NCI-H1092 treated with DMSO at 0.1 percent for 48 hours (cell line): ENCODE results near the gene PSMB5.

Experiments used
- DNase-seq: peaks from one replicate; lab custom pipeline; 2025; lab: John Stamatoyannopoulos, UW

PSMB5 gene

GRCh38 chr14:23058654-23059504 is 24.2 kb upstream of the PSMB5 start:
- no peak for DNase-seq

- no peak for DNase-seq
Observed at GRCh38 chr14:23057757-23058653, 23.3 kb upstream of the PSMB5 start.

GRCh38 chr14:23056956-23057756 is 22.5 kb upstream of the PSMB5 start, which contains the start of gene CDH24:
TSS of gene CDH24 (minus strand) at chr14:23057520. CDS start at chr14:23055733, 1,787 bp downstream.
- DNase-seq, result no peak

- DNase-seq, result no peak
Observed at GRCh38 chr14:23056145-23056955, 21.6 kb upstream of the PSMB5 start.

- DNase-seq, result no peak
Observed at GRCh38 chr14:23055621-23056144, 21.0 kb upstream of the PSMB5 start.

GRCh38 chr14:23055147-23055550 is 20.4 kb upstream of the PSMB5 start:
- DNase-seq, result no peak

- no peak for DNase-seq
Observed at GRCh38 chr14:23054000-23054811, 19.5 kb upstream of the PSMB5 start.

- DNase-seq, result no peak
Observed at GRCh38 chr14:23053426-23053825, 18.7 kb upstream of the PSMB5 start.

- DNase-seq, result no peak
Observed at GRCh38 chr14:23052671-23053070, 18.0 kb upstream of the PSMB5 start.

GRCh38 chr14:23052182-23052623 is 17.5 kb upstream of the PSMB5 start:
- no peak for DNase-seq

GRCh38 chr14:23051141-23052057 is 16.7 kb upstream of the PSMB5 start:
- no peak for DNase-seq

- no peak for DNase-seq
Observed at GRCh38 chr14:23049011-23049410, 14.3 kb upstream of the PSMB5 start.

- DNase-seq, result no peak
Observed at GRCh38 chr14:23047751-23048693, 13.3 kb upstream of the PSMB5 start.

GRCh38 chr14:23047034-23047634 is 12.4 kb upstream of the PSMB5 start:
- no peak for DNase-seq

- no peak for DNase-seq
Observed at GRCh38 chr14:23045419-23046357, 11.0 kb upstream of the PSMB5 start.

GRCh38 chr14:23044840-23045239 is 10.1 kb upstream of the PSMB5 start:
- DNase-seq, result no peak
